Muscle of leg (tissue), 11 donors: Measurements from ENCODE around the gene CLDN12. TPM values are rescaled to one million over a fixed set of nuclear protein-coding genes. Genes with fewer than 3 reads are reported as not detected.
A peak's percentile ranks its signal among the peaks of the same experiment; 100 is the strongest.

Experiments used
- DNase-seq: peaks from one replicate; pipeline ENCODE4 v3.0.0; 2013
- H3K27ac ChIP-seq: one replicate; pipeline ENCODE4 v1.5.1; 2013; ENCODE audit warnings: mild to moderate bottlenecking, low read length, control low read depth
- H3K27me3 ChIP-seq: one replicate; pipeline ENCODE4 v1.6.1; 2013; ENCODE audit warnings: low read length; ENCODE audit not compliant: control insufficient read depth, insufficient read depth
- H3K36me3 ChIP-seq: one replicate; pipeline ENCODE4 v1.6.1; 2013; ENCODE audit warnings: low read length; ENCODE audit not compliant: control insufficient read depth, insufficient read depth
- H3K4me1 ChIP-seq: one replicate; pipeline ENCODE4 v1.6.1; 2013; ENCODE audit warnings: low read length; ENCODE audit not compliant: control insufficient read depth, insufficient read depth
- H3K4me3 ChIP-seq: one replicate; pipeline ENCODE4 v1.5.1; 2013; ENCODE audit warnings: low read length, control low read depth
- H3K9me3 ChIP-seq: replicated peaks from 2 replicates; pipeline ENCODE4 v1.6.1; 2013; ENCODE audit warnings: low read depth, low read length; ENCODE audit not compliant: control insufficient read depth
- WGBS: methylation state at CpG from one replicate; pipeline ENCODE4 v1.1.5; 2013; ENCODE audit warnings: missing lambda C conversion rate; ENCODE audit not compliant: insufficient coverage; 5-methylcytosine and 5-hydroxymethylcytosine counted together
- polyA plus RNA-seq, 8 donors: library from polyadenylated mRNA; unstranded; fragments of 120-200 nt; gene quantifications; one replicate each; pipeline versions ENCODE4 v1.2.1 to v1.2.3, GENCODE V29; 2013; ENCODE audit warnings: inconsistent platforms in 1 of 8, low replicate concordance in 1 of 8; ENCODE audit not compliant: insufficient read length in 8 of 8, insufficient read depth in 1 of 8
- total RNA-seq: library from RNA; stranded (reverse); fragments of 120-200 nt; gene quantifications from one replicate; pipeline ENCODE4 v1.2.4, GENCODE V29; 2013

The CLDN12 gene
- total and polyA plus RNA-seq, 9 donors: 15.2 to 20.6 (median 18.4) TPM

DNA sequence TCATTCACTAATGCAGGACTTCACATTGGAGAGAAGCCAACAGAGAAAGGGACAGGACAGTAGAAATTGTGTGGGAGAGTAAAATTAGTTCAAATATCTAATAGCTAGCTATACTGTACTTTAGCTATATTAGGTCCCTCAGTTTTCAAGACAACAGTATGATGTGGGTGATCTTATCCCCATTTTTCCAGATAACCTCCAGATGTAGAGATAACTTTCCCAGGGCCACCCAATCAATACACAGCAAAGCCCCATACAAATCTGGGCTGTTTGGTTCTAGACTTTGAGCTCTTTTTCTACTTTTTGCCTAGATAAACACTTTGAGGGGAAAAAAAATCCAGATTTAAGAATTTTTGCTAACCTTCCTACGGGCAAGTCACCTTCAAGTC, 482 bp upstream of the CLDN12 start:
- Histone ChIP-seq H3K27me3 (no peaks in the 10 kb centered on the region), H3K4me1 (no peaks in the 10 kb centered on the region), H3K4me3 (peak overlapping the region; percentile 96), H3K9me3 (no peaks in the 10 kb centered on the region), H3K36me3 (peaks cover 13% of the 10 kb centered on the region), H3K27ac (no peak overlapping the region)
- no CpG with 5 or more reads among the region's 1 CpG for WGBS
- peak; percentile 11 for DNase-seq

DNA sequence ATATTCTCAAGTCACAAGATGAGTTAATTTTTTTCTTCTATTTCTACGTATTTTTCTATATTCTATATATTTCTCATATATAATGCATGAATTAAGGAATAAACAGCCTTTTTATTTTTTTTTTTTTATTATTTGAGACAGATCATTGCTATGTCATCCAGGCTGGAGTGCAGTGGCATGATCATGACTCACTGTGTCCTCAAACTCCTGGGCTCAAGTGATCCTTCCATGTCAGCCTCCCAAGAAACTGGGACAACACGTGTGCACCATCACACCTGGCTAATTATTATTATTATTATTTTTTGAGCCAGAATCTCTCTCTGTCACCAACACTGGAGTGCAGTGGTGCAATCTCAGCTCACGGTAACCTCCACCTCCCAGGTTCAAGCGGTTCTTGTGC, 1.5 kb downstream of the CLDN12 start:
- H3K36me3 ChIP-seq: peaks cover 18% of the 10 kb centered on the region
- DNase-seq: no peak
- H3K4me3 ChIP-seq: no peak overlapping the region
- H3K9me3 ChIP-seq: no peaks in the 10 kb centered on the region
- no CpG with 5 or more reads among the region's 4 CpGs for WGBS
- no peaks in the 10 kb centered on the region for H3K27me3 ChIP-seq
- no peak overlapping the region for H3K27ac ChIP-seq
- no peaks in the 10 kb centered on the region for H3K4me1 ChIP-seq

DNA sequence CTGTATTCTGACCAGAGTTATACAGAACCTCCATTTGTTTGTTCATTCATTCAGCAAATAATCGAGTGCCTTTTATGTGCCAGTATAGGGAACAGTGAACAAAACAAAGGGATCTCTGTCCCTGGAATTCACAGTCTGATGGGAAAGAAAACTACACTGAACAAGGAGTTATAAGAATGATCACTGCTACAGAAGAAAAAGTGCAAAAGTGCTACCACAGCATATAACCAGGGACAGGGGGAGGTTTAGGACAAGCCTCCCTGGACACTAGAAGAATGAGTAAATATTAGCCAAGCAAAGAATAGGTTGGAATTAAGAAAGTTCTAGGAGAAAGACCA, 4.2 kb downstream of the CLDN12 start:
- Histone ChIP-seq H3K36me3 (peaks cover 21% of the 10 kb centered on the region), H3K27ac (no peak overlapping the region), H3K4me1 (no peaks in the 10 kb centered on the region), H3K9me3 (no peaks in the 10 kb centered on the region), H3K27me3 (no peaks in the 10 kb centered on the region), H3K4me3 (no peak overlapping the region)
- WGBS: no CpG with 5 or more reads among the region's 1 CpG
- DNase-seq: no peak

DNA sequence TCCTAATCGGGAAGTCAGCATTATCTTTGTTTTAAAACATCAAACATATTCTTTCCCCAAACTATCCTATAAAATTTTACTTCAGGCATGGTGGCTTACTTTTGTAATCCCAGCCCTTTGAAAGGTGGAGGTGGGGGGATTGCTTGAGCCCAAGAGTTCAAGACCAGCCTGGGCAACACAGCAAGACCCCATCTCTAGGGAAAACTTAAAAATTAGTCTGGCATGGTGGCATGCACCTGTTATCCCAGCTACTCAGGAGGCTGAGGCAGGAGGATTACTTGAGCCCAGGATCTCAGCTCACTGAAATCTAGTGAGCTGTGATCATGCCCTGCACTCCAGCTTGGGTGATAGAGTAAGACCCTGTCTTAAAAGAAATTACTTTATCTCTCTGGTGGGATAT, 4.9 kb downstream of the CLDN12 start:
- Histone ChIP-seq H3K27ac (no peak overlapping the region), H3K27me3 (no peaks in the 10 kb centered on the region), H3K9me3 (no peaks in the 10 kb centered on the region), H3K4me1 (no peaks in the 10 kb centered on the region), H3K4me3 (no peak overlapping the region), H3K36me3 (peaks cover 28% of the 10 kb centered on the region)
- no CpG with 5 or more reads among the region's 1 CpG for WGBS
- no peak for DNase-seq

DNA sequence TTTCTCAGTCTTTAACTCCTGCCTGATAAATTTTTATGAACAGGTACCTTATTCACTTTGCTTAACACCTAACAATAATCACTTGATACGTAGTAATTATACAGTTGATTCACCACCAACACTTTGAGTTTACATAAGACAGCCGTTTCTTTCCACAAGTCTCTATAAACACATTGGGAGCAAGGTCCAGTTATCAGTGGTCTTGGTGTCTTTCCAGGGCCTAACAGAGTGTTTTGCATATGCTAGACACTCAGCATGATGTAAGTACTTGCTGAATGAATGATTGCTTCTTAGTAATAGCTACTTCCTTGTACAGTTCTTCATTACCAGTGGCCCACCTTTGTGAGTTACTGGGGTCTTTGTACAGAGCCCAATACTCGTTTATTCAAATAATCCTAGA, 6.4 kb downstream of the CLDN12 start:
- no peaks in the 10 kb centered on the region for H3K9me3 ChIP-seq
- H3K27me3 ChIP-seq: no peaks in the 10 kb centered on the region
- no peak for DNase-seq
- peaks cover 32% of the 10 kb centered on the region for H3K36me3 ChIP-seq
- no CpG with 5 or more reads among the region's 3 CpGs for WGBS
- H3K4me1 ChIP-seq: no peaks in the 10 kb centered on the region
- H3K4me3 ChIP-seq: no peak overlapping the region
- H3K27ac ChIP-seq: no peak overlapping the region

DNA sequence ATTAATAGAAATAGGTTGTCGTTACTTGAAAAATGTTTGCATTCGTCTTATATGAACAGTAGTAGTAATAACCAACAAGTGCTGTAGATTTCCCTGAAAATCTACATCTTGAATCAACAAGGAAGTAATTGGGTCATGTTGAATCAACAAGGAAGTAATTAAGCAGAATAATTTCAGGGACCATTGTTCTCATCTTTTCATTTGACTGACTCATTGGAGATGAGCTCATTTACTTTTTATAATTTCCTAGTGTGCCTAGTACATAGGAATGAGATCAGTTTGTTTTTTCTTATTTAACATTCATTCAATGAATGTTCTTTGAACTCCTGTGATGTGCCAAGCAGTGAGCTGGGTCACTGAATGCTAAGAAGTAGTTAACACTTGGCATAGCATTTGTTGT, 8.2 kb downstream of the CLDN12 start:
- no CpG with 5 or more reads among the region's 2 CpGs for WGBS

DNA sequence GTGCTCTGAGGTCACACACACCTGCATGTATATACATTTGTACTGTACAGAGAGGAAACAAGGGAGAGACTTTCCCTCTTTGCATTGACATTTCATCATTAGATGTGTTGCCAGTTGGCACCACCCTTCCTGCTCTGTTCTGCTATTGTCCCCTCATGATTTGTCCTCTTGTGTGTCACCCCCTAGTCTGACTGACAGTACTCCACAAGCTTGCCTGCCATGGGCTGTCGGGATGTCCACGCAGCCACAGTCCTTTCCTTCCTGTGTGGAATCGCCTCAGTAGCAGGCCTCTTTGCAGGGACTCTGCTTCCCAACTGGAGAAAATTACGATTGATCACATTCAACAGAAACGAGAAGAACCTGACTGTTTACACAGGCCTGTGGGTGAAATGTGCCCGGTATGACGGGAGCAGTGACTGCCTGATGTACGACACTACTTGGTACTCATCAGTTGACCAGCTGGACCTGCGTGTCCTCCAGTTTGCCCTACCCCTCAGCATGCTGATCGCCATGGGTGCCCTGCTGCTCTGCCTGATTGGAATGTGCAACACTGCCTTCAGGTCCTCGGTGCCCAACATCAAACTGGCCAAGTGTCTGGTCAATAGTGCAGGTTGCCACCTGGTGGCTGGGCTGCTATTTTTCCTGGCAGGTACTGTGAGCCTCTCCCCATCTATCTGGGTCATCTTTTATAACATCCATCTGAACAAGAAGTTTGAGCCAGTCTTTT, 9.4 kb downstream of the CLDN12 start:
- WGBS: 95% methylated on average over 11 of the region's 11 CpGs
- H3K27ac ChIP-seq: no peak overlapping the region
- no peaks in the 10 kb centered on the region for H3K27me3 ChIP-seq
- H3K4me1 ChIP-seq: no peaks in the 10 kb centered on the region
- H3K9me3 ChIP-seq: no peaks in the 10 kb centered on the region
- H3K36me3 ChIP-seq: peaks cover 24% of the 10 kb centered on the region
- H3K4me3 ChIP-seq: no peak overlapping the region
- DNase-seq: no peak

More for the DNA sequence above, 8.2 kb downstream of the CLDN12 start:
- no peak overlapping the region for H3K27ac ChIP-seq
- no peak for DNase-seq
- H3K4me1 ChIP-seq: no peaks in the 10 kb centered on the region
- peaks cover 25% of the 10 kb centered on the region for H3K36me3 ChIP-seq
- no peaks in the 10 kb centered on the region for H3K9me3 ChIP-seq
- no peaks in the 10 kb centered on the region for H3K27me3 ChIP-seq
- H3K4me3 ChIP-seq: no peak overlapping the region

DNA sequence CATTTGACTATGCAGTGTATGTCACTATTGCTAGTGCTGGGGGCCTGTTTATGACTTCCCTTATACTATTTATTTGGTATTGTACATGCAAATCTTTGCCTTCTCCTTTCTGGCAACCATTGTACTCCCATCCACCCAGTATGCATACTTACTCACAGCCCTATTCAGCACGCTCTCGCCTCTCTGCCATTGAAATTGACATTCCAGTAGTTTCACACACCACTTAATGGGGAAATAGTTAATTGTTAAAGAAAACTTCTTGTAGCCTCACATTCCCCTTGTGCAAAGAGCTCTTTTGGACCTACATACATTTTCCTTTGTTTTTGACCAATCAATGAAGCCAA, 9.9 kb downstream of the CLDN12 start:
- DNase-seq: no peak
- H3K27ac ChIP-seq: no peak overlapping the region
- peaks cover 21% of the 10 kb centered on the region for H3K36me3 ChIP-seq
- H3K27me3 ChIP-seq: no peaks in the 10 kb centered on the region
- H3K9me3 ChIP-seq: no peaks in the 10 kb centered on the region
- no CpG with 5 or more reads among the region's 2 CpGs for WGBS
- H3K4me1 ChIP-seq: no peaks in the 10 kb centered on the region
- no peak overlapping the region for H3K4me3 ChIP-seq

DNA sequence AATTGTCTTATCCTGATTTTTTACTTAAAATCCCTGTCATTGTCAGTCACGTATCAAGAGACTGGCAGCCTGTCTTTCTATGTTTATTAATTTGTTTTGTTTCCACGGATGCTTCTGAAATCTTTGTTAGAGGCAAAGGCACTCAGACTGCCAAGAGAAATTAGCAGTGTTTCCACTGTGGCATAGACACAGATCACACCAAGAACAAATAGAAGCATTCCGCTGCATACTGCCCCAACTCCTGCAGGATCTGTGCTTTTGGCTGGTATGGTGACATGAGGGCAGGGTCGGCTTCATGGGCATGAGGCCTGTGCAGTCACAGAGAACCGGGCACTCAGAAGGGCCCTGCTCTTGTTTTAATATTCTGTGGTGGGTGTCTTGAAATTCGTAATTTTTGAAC, 18.4 kb downstream of the CLDN12 start:
- Histone ChIP-seq H3K27ac (no peak overlapping the region), H3K27me3 (no peaks in the 10 kb centered on the region), H3K4me3 (no peak overlapping the region), H3K36me3 (peaks cover 1% of the 10 kb centered on the region), H3K4me1 (no peaks in the 10 kb centered on the region), H3K9me3 (no peaks in the 10 kb centered on the region)
- WGBS: no CpG with 5 or more reads among the region's 6 CpGs
- DNase-seq: no peak

DNA sequence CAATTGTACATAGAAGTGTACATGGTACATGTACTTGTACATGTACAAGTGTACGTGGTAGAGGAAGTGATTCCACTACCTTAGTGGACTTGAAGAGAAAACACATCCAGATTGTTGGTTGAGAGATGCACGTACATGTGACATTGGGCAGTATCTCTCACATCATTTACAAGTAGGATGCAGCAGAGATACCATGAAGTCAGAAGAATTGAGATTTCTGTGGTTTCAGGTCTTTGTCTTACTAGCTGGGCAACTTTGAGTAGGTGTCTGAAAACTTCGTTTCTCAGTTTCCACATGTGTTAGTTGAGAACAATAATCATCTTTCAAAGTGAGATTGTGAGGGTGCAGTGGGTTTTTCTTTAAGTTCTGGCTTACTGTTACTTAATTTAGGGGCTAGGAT, 21.5 kb downstream of the CLDN12 start:
- H3K27ac ChIP-seq: no peak overlapping the region
- 40% methylated on average over 1 of the region's 3 CpGs for WGBS
- no peaks in the 10 kb centered on the region for H3K27me3 ChIP-seq
- no peak for DNase-seq
- H3K36me3 ChIP-seq: no peaks in the 10 kb centered on the region
- no peak overlapping the region for H3K4me3 ChIP-seq
- H3K4me1 ChIP-seq: no peaks in the 10 kb centered on the region
- no peaks in the 10 kb centered on the region for H3K9me3 ChIP-seq

DNA sequence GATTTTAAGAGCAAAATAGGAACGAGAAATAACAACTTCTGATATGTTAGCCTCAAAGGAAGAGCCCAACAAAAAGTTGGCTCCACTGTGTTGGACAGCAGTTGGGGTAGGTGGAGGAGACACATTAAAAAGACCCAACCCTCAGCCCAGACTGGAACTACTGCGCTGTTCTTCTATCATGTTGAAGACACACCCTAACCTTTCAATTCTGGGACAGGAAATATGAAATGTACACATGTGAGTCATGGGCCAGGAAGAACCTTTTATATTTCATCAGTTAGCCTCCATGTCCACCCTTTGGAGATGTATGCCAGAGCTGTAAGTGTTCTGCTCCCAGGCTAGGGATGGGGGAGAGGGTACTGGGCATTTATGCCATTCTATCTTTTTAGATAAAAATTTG, 22.1 kb downstream of the CLDN12 start:
- Histone ChIP-seq H3K36me3 (no peaks in the 10 kb centered on the region), H3K4me3 (no peak overlapping the region), H3K9me3 (no peaks in the 10 kb centered on the region), H3K27ac (no peak overlapping the region), H3K27me3 (no peaks in the 10 kb centered on the region), H3K4me1 (peaks cover under 1% of the 10 kb centered on the region)
- no peak for DNase-seq
- no CpG with 5 or more reads among the region's 2 CpGs for WGBS
